K562 (cell line): Measurements from ENCODE around the gene RNU2-63P. TPM values are rescaled to one million over a fixed set of nuclear protein-coding genes. Genes with fewer than 3 reads are reported as not detected.

ENCODE experiments used
- BRD9 ChIP-seq: fragments of 450-650 bp; IDR thresholded peaks from 2 replicates; pipeline ENCODE4 v1.6.1; 2018; ENCODE audit warnings: low read depth; ENCODE audit not compliant: partially characterized antibody
- CEBPB ChIP-seq: fragments of 450-650 bp; IDR thresholded peaks from 2 replicates; pipeline ENCODE4 v1.6.1; 2016; ENCODE audit warnings: missing genetic modification characterization, missing compliant biosample characterization
- FOSL1 ChIP-seq: fragments of 200-800 bp; sonication (Bioruptor generic); conservative IDR thresholded peaks from 2 replicates; pipeline ENCODE4 v1.6.1; 2016; ENCODE audit warnings: missing genetic modification characterization, missing compliant biosample characterization
- HDAC3 ChIP-seq: fragments of 450-650 bp; IDR thresholded peaks from 2 replicates; pipeline ENCODE4 v1.6.1; 2018; ENCODE audit warnings: borderline replicate concordance, mild to moderate bottlenecking, moderate library complexity; ENCODE audit not compliant: partially characterized antibody
- MCM5 ChIP-seq: fragments of 450-650 bp; IDR thresholded peaks from 2 replicates; pipeline ENCODE4 v1.6.1; 2016; ENCODE audit warnings: low read depth
- NR2C1 ChIP-seq, 2 experiments: fragments of 450-650 bp; IDR thresholded peaks; 2 replicates each; pipeline ENCODE4 v1.6.1; 2017; ENCODE audit warnings: mild to moderate bottlenecking in 2 of 2, antibody characterized with exemption in 1 of 2, inconsistent platforms in 1 of 2, missing compliant biosample characterization in 1 of 2, missing genetic modification characterization in 1 of 2
- NR2C2 ChIP-seq, 2 experiments: fragments of 200-800 bp in 1 of 2; sonication (Bioruptor generic) in 1 of 2; sonication (generic) in 1 of 2; formaldehyde crosslinking in 1 of 2; IDR thresholded peaks; 2 replicates each; pipeline versions ENCODE4 v1.6.1 to v1.8.0; 2016 to 2022; ENCODE audit warnings: mild to moderate bottlenecking in 1 of 2, missing compliant biosample characterization in 1 of 2, missing genetic modification characterization in 1 of 2, missing genetic modification reagents in 1 of 2
- PRPF4 ChIP-seq: fragments of 200-400 bp; formaldehyde crosslinking; IDR thresholded peaks from one replicate; pipeline ENCODE4 v1.6.1; 2017; ENCODE audit warnings: low read length, low read depth, mild to moderate bottlenecking; ENCODE audit not compliant: insufficient read depth, poor library complexity, severe bottlenecking
- PTBP1 ChIP-seq: fragments of 200-400 bp; formaldehyde crosslinking; IDR thresholded peaks from 2 replicates; pipeline ENCODE4 v1.6.1; 2017; ENCODE audit warnings: low read depth, low read length
- RCOR1 ChIP-seq, 2 experiments: IDR thresholded peaks; 2 replicates each; pipeline ENCODE4 v1.6.1; 2012; ENCODE audit warnings: low read depth in 2 of 2, low read length in 2 of 2, borderline replicate concordance in 1 of 2, improper control_type of control experiment in 1 of 2
- SMARCA4 ChIP-seq: fragments of 450-650 bp; IDR thresholded peaks from 2 replicates; pipeline ENCODE4 v1.6.1; 2016
- SOX6 ChIP-seq: fragments of 450-650 bp; IDR thresholded peaks from 2 replicates; pipeline ENCODE4 v1.6.1; 2014; ENCODE audit warnings: mild to moderate bottlenecking
- TBL1XR1 ChIP-seq, 2 experiments: IDR thresholded peaks; 2 replicates each; pipeline ENCODE4 v1.6.1; 2012; ENCODE audit warnings: improper control_type of control experiment in 2 of 2, low read length in 2 of 2, mild to moderate bottlenecking in 1 of 2
- TCF3 ChIP-seq: sonication (generic); formaldehyde crosslinking; IDR thresholded peaks from 2 replicates; pipeline ENCODE4 v1.4.0; 2020; ENCODE audit warnings: mild to moderate bottlenecking, missing genetic modification reagents
- ZBTB1 ChIP-seq: sonication (generic); formaldehyde crosslinking; IDR thresholded peaks from 2 replicates; pipeline ENCODE4 v1.8.1; 2023; ENCODE audit warnings: missing genetic modification reagents, low read depth, mild to moderate bottlenecking, borderline replicate concordance
- ZNF766 ChIP-seq: fragments of 200-800 bp; sonication (Bioruptor generic); conservative IDR thresholded peaks from 2 replicates; pipeline ENCODE4 v1.6.1; 2016; ENCODE audit warnings: missing genetic modification characterization, missing compliant biosample characterization
- polyA plus RNA-seq, 8 experiments: library from polyadenylated mRNA; depleted of rRNA in 4 of 8; stranded (reverse) in 5 of 8; unstranded in 3 of 8; fragments of >200 nt; fragmentation: Nextera tagmentation in 2 of 8; fragmentation: Illumina TruSeq in 1 of 8; extraction: Ambion mirVana in 2 of 8; extraction: Trizol in 1 of 8; gene quantifications; 2 replicates each; pipeline versions ENCODE4 v1.2.1 to v1.2.3, GENCODE V29; 2011 to 2014; ENCODE audit warnings: inconsistent platforms in 1 of 8, missing spikeins in 1 of 8
- total RNA-seq, 7 experiments: library from RNA; depleted of rRNA in 6 of 7; stranded (reverse); fragments of >200 nt in 6 of 7; fragmentation: Illumina TruSeq in 2 of 7; extraction: Trizol in 2 of 7; gene quantifications; 2 replicates each; pipeline versions ENCODE4 v1.2.1 to v1.2.3, GENCODE V29; 2011 to 2021; ENCODE audit warnings: low replicate concordance in 1 of 7
- TF ChIP-seq, protein P1 (sequence below): fragments of 250-450 bp; sonication (Bioruptor Pico); IDR thresholded peaks from 2 replicates; pipeline ENCODE4 v1.5.0; 2021
- TF ChIP-seq, protein P2 (sequence below), 2 experiments: fragments of 250-450 bp in 1 of 2; fragments of 450-650 bp in 1 of 2; sonication (Bioruptor Pico) in 1 of 2; IDR thresholded peaks; 2 replicates each; pipeline versions ENCODE4 v1.6.1 to v1.8.0; 2016 to 2021; ENCODE audit warnings: mild to moderate bottlenecking in 2 of 2, moderate library complexity in 2 of 2, missing compliant biosample characterization in 1 of 2, missing genetic modification characterization in 1 of 2
- TF ChIP-seq, protein P3 (sequence below), 2 experiments: fragments of 200-800 bp in 1 of 2; sonication (Bioruptor generic) in 1 of 2; sonication (generic) in 1 of 2; formaldehyde crosslinking in 1 of 2; IDR thresholded peaks in 1 of 2; conservative IDR thresholded peaks in 1 of 2; 2 replicates each; pipeline versions ENCODE4 v1.5.0 to v1.6.1; 2016 to 2020; ENCODE audit warnings: missing compliant biosample characterization in 1 of 2, missing genetic modification characterization in 1 of 2, missing genetic modification reagents in 1 of 2
- TF ChIP-seq, protein P4 (sequence below): fragments of 450-650 bp; IDR thresholded peaks from 2 replicates; pipeline ENCODE4 v1.6.1; 2017; ENCODE audit warnings: antibody characterized with exemption, mild to moderate bottlenecking

Gene RNU2-63P
- total and polyA plus RNA-seq, 9 of the 15 experiments (the other 6 are each of a cell fraction or from before 2014, with no cell fraction given) = 5.8 to 253 (median 169) TPM; not detected in 4

DNA sequence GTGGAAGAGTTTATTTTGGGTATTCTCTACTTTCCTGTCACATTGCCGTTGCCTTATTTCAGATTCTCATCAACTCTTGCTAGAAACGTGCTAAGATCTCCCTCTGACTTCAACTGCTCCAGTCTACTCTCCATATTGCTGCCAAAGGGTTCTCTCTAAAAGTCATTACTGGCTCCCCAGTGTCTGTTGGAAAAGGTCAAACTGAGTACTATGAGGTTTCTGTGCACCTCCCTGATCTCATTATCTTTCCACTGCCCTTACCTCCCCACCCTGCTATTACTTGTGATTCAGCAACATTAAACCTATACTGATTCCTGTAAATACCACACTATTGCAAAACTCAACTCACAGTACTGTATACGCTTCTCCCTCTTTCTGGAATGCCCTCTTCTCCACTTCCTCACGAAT, 41.1 kb upstream of the RNU2-63P start (continued):
- TF ChIP-seq MCM5 (no peak), ZNF766 (CRISPR knock-in tag) (peak; percentile 58), HDAC3 (peak; percentile 47), FOSL1 (tag) (peak; percentile 26; the same call in 1 of the 2 replicates), BRD9 (peak; percentile 32), RCOR1 (IDR thresholded peaks at IDR 0.05; ENCODE audit: borderline replicate concordance in 1 of 2, low read depth in 2 of 2, low read length in 2 of 2) (peak; percentile 70 to 71; a peak in 3 of 4 replicates), CEBPB (tag) (peak; percentile 96), TCF3 (peak; percentile 64), NR2C1 (IDR thresholded peaks at IDR 0.05) (0 out of 2 replicates have a peak, but pooled peaks have one; percentile 35), NR2C1 (tag; IDR thresholded peaks at IDR 0.05) (no peak), SMARCA4 (peak; percentile 85), PRPF4 (no peak), NR2C2 (CRISPR knock-in tag; IDR thresholded peaks at IDR 0.05) (no peak), NR2C2 (tag; IDR thresholded peaks at IDR 0.05) (no peak), ZBTB1 (CRISPR knock-in tag) (no peak), TBL1XR1 (IDR thresholded peaks at IDR 0.05; ENCODE audit: low read length in 2 of 2) (peak; percentile 72 to 79; a peak in 3 of 4 replicates), SOX6 (0 out of 2 replicates have a peak, but pooled peaks have one; percentile 16), PTBP1 (no peak)
- TF ChIP-seq, protein P1, sequence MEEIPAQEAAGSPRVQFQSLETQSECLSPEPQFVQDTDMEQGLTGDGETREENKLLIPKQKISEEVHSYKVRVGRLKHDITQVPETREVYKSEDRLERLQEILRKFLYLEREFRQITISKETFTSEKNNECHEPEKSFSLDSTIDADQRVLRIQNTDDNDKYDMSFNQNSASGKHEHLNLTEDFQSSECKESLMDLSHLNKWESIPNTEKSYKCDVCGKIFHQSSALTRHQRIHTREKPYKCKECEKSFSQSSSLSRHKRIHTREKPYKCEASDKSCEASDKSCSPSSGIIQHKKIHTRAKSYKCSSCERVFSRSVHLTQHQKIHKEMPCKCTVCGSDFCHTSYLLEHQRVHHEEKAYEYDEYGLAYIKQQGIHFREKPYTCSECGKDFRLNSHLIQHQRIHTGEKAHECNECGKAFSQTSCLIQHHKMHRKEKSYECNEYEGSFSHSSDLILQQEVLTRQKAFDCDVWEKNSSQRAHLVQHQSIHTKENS (CRISPR knock-in tag) = no peak
- TF ChIP-seq, protein P2, sequence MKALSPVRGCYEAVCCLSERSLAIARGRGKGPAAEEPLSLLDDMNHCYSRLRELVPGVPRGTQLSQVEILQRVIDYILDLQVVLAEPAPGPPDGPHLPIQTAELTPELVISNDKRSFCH (CRISPR knock-in tag; IDR thresholded peaks at IDR 0.05) = no peak
- TF ChIP-seq, protein P2 (tag; IDR thresholded peaks at IDR 0.05) = 0 out of 2 replicates have a peak, but pooled peaks have one; percentile 33
- TF ChIP-seq, protein P3, sequence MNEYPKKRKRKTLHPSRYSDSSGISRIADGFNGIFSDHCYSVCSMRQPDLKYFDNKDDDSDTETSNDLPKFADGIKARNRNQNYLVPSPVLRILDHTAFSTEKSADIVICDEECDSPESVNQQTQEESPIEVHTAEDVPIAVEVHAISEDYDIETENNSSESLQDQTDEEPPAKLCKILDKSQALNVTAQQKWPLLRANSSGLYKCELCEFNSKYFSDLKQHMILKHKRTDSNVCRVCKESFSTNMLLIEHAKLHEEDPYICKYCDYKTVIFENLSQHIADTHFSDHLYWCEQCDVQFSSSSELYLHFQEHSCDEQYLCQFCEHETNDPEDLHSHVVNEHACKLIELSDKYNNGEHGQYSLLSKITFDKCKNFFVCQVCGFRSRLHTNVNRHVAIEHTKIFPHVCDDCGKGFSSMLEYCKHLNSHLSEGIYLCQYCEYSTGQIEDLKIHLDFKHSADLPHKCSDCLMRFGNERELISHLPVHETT (CRISPR knock-in tag; conservative IDR thresholded peaks at IDR 0.05 in 1 of 2, IDR thresholded peaks at IDR 0.05 in 1 of 2) = no peak
- TF ChIP-seq, protein P4, sequence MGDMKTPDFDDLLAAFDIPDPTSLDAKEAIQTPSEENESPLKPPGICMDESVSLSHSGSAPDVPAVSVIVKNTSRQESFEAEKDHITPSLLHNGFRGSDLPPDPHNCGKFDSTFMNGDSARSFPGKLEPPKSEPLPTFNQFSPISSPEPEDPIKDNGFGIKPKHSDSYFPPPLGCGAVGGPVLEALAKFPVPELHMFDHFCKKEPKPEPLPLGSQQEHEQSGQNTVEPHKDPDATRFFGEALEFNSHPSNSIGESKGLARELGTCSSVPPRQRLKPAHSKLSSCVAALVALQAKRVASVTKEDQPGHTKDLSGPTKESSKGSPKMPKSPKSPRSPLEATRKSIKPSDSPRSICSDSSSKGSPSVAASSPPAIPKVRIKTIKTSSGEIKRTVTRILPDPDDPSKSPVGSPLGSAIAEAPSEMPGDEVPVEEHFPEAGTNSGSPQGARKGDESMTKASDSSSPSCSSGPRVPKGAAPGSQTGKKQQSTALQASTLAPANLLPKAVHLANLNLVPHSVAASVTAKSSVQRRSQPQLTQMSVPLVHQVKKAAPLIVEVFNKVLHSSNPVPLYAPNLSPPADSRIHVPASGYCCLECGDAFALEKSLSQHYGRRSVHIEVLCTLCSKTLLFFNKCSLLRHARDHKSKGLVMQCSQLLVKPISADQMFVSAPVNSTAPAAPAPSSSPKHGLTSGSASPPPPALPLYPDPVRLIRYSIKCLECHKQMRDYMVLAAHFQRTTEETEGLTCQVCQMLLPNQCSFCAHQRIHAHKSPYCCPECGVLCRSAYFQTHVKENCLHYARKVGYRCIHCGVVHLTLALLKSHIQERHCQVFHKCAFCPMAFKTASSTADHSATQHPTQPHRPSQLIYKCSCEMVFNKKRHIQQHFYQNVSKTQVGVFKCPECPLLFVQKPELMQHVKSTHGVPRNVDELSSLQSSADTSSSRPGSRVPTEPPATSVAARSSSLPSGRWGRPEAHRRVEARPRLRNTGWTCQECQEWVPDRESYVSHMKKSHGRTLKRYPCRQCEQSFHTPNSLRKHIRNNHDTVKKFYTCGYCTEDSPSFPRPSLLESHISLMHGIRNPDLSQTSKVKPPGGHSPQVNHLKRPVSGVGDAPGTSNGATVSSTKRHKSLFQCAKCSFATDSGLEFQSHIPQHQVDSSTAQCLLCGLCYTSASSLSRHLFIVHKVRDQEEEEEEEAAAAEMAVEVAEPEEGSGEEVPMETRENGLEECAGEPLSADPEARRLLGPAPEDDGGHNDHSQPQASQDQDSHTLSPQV = peak; percentile 42; the same call in 1 of the 2 replicates
